Trophoblast cell (in vitro differentiated cells and primary cell): Measurements from ENCODE around the gene KDM2B.

Source experiments
- DNase-seq, 2 donors: peaks; one replicate each; pipeline ENCODE4 v3.0.0-alpha.2; 2016
- H2AFZ ChIP-seq: 2 replicates; pipeline ENCODE4 v1.6.1; 2013; ENCODE audit warnings: low read length, moderate library complexity, mild to moderate bottlenecking; ENCODE audit not compliant: insufficient read depth, poor library complexity
- H2AK5ac ChIP-seq: 2 replicates; pipeline ENCODE4 v1.6.1; 2013; ENCODE audit warnings: mild to moderate bottlenecking, low read length
- H2BK120ac ChIP-seq: 2 replicates; pipeline ENCODE4 v1.6.1; 2013; ENCODE audit warnings: low read length, mild to moderate bottlenecking, moderate library complexity; ENCODE audit not compliant: insufficient read depth, poor library complexity
- H2BK12ac ChIP-seq: 2 replicates; pipeline ENCODE4 v1.6.1; 2013; ENCODE audit warnings: mild to moderate bottlenecking, low read length, moderate library complexity
- H2BK5ac ChIP-seq: 2 replicates; pipeline ENCODE4 v1.6.1; 2013; ENCODE audit warnings: low read length, low read depth, moderate library complexity, mild to moderate bottlenecking; ENCODE audit not compliant: poor library complexity
- H3K14ac ChIP-seq: 2 replicates; pipeline ENCODE4 v1.6.1; 2013; ENCODE audit warnings: mild to moderate bottlenecking, low read length
- H3K18ac ChIP-seq: 2 replicates; pipeline ENCODE4 v1.6.1; 2013; ENCODE audit warnings: mild to moderate bottlenecking, low read length
- H3K23ac ChIP-seq: 2 replicates; pipeline ENCODE4 v1.6.1; 2013; ENCODE audit warnings: low read length
- H3K27ac ChIP-seq: 2 replicates; pipeline ENCODE4 v1.5.1; 2013; ENCODE audit warnings: low read depth, mild to moderate bottlenecking, inconsistent platforms, low read length, moderate library complexity
- H3K27me3 ChIP-seq: 2 replicates; pipeline ENCODE4 v1.6.1; 2013; ENCODE audit warnings: inconsistent platforms, mild to moderate bottlenecking, low read length, moderate library complexity; ENCODE audit not compliant: insufficient read depth
- H3K36me3 ChIP-seq, 2 experiments: 1 replicate in 1 of 2; 2 replicates in 1 of 2; pipeline ENCODE4 v1.6.1; 2013; ENCODE audit warnings: low read length in 2 of 2, mild to moderate bottlenecking in 2 of 2, moderate library complexity in 1 of 2; ENCODE audit not compliant: insufficient read depth in 2 of 2, control insufficient read depth in 1 of 2
- H3K4ac ChIP-seq: 2 replicates; pipeline ENCODE4 v1.6.1; 2013; ENCODE audit warnings: low read depth, mild to moderate bottlenecking, low read length, moderate library complexity
- H3K4me1 ChIP-seq, 2 experiments: 1 replicate in 1 of 2; 2 replicates in 1 of 2; pipeline ENCODE4 v1.6.1; 2013; ENCODE audit warnings: low read length in 2 of 2, mild to moderate bottlenecking in 2 of 2, moderate library complexity in 1 of 2; ENCODE audit not compliant: insufficient read depth in 2 of 2, control insufficient read depth in 1 of 2
- H3K4me2 ChIP-seq: 2 replicates; pipeline ENCODE4 v1.6.1; 2013; ENCODE audit warnings: inconsistent platforms, mild to moderate bottlenecking, low read length, moderate library complexity
- H3K4me3 ChIP-seq: 2 replicates; pipeline ENCODE4 v1.5.1; 2013; ENCODE audit warnings: mild to moderate bottlenecking, low read depth, low read length, inconsistent platforms
- H3K79me1 ChIP-seq: one replicate; pipeline ENCODE4 v1.6.1; 2013; ENCODE audit warnings: low read length
- H3K79me2 ChIP-seq: 2 replicates; pipeline ENCODE4 v1.6.1; 2013; ENCODE audit warnings: low read length, mild to moderate bottlenecking; ENCODE audit not compliant: control insufficient read depth, insufficient read depth, poor library complexity
- H3K9ac ChIP-seq: 2 replicates; pipeline ENCODE4 v1.6.1; 2013; ENCODE audit warnings: mild to moderate bottlenecking, low read length
- H3K9me3 ChIP-seq: 2 replicates; pipeline ENCODE4 v1.6.1; 2013; ENCODE audit warnings: low read depth, mild to moderate bottlenecking, control low read depth, inconsistent platforms, low read length; ENCODE audit not compliant: insufficient read depth
- H4K12ac ChIP-seq: 2 replicates; pipeline ENCODE4 v1.6.1; 2013; ENCODE audit warnings: low read depth, mild to moderate bottlenecking, low read length, moderate library complexity
- H4K8ac ChIP-seq: 2 replicates; pipeline ENCODE4 v1.6.1; 2013; ENCODE audit warnings: low read depth, mild to moderate bottlenecking, low read length, moderate library complexity
- H4K91ac ChIP-seq: one replicate; pipeline ENCODE4 v1.6.1; 2013; ENCODE audit warnings: low read depth, mild to moderate bottlenecking, low read length, moderate library complexity
- WGBS: extraction: QIAGEN DNeasy Blood & Tissue Kit; methylation state at CpG from one replicate; pipeline ENCODE4 v1.1.7; 2013; ENCODE audit warnings: missing lambda C conversion rate; ENCODE audit not compliant: insufficient read length, insufficient coverage; ENCODE audit errors: extremely low coverage; 5-methylcytosine and 5-hydroxymethylcytosine counted together

KDM2B gene

GRCh38 chr12:121440768-121441167 is 140.1 kb downstream of the KDM2B start:
- no peak overlapping the region for H3K4me2 ChIP-seq
- WGBS, result no CpG with 5 or more reads among the region's 15 CpGs

DNA sequence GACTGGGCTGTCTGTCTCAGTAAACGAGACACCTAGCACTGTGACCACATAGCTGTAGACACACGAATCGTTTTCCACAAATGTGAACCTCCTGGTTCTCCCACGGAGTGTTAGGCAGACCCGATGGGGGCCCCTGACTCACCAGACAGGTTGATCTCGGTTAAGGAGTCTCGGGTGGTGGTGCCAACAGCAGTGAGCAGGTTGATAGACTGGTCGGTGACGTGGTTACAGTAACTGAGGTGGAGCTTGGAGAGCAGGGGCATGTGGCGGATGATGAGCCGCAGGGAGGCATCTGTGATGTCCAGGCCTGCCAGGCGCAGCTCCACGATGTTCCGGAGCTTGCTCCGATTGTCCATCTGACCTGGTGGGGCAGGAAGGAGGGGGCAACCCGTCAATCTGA is 141.1 kb downstream of the KDM2B start:
- no peak overlapping the region for H2BK12ac ChIP-seq
- no peak overlapping the region for H3K27ac ChIP-seq
- H2AK5ac ChIP-seq, result no peak overlapping the region
- no peak overlapping the region for H4K8ac ChIP-seq
- H3K9me3 ChIP-seq, result no peaks in the 10 kb centered on the region
- H2AFZ ChIP-seq, result no peak overlapping the region
- no peak overlapping the region for H3K18ac ChIP-seq
- no peak overlapping the region for H3K4me3 ChIP-seq
- no peaks in the 10 kb centered on the region for H3K79me2 ChIP-seq
- no peak overlapping the region for H3K14ac ChIP-seq
- no peaks in the 10 kb centered on the region for H3K79me1 ChIP-seq
- no peaks in the 10 kb centered on the region for H3K27me3 ChIP-seq
- H4K12ac ChIP-seq, result no peak overlapping the region
- H3K4me1 ChIP-seq, result no peaks in the 10 kb centered on the region
- no peak overlapping the region for H4K91ac ChIP-seq
- H3K36me3 ChIP-seq, result peaks cover 56 to 68% of the 10 kb centered on the region in 2 experiments
- no peak for DNase-seq
- H3K9ac ChIP-seq, result no peak overlapping the region
- WGBS, result no CpG with 5 or more reads among the region's 16 CpGs
- no peak overlapping the region for H3K4me2 ChIP-seq
- no peak overlapping the region for H2BK5ac ChIP-seq
- no peak overlapping the region for H3K23ac ChIP-seq
- H3K4ac ChIP-seq, result no peak overlapping the region
- no peak overlapping the region for H2BK120ac ChIP-seq

More at GRCh38 chr12:121440768-121441167, 140.1 kb downstream of the KDM2B start:
- Histone ChIP-seq H3K14ac (no peak overlapping the region), H2BK120ac (no peak overlapping the region), H3K79me2 (no peaks in the 10 kb centered on the region), H2AFZ (no peak overlapping the region), H4K12ac (no peak overlapping the region), H4K8ac (no peak overlapping the region), H3K36me3 (peaks cover 57 to 68% of the 10 kb centered on the region in 2 experiments), H4K91ac (no peak overlapping the region), H3K9ac (no peak overlapping the region), H3K4ac (no peak overlapping the region), H3K27ac (no peak overlapping the region), H2BK5ac (no peak overlapping the region), H3K4me3 (no peak overlapping the region), H3K4me1 (peaks cover 4 to 5% of the 10 kb centered on the region in 2 experiments), H3K23ac (no peak overlapping the region), H2BK12ac (no peak overlapping the region), H3K27me3 (no peaks in the 10 kb centered on the region), H3K79me1 (no peaks in the 10 kb centered on the region), H2AK5ac (no peak overlapping the region), H3K18ac (no peak overlapping the region), H3K9me3 (no peaks in the 10 kb centered on the region)
- no peak for DNase-seq

- no peak overlapping the region for H4K8ac ChIP-seq
- H3K79me2 ChIP-seq, result no peaks in the 10 kb centered on the region
- no peak overlapping the region for H3K9ac ChIP-seq
- no peak overlapping the region for H3K4ac ChIP-seq
- DNase-seq, result no peak
- no peaks in the 10 kb centered on the region for H3K4me1 ChIP-seq
- no peak overlapping the region for H3K14ac ChIP-seq
- H2BK120ac ChIP-seq, result no peak overlapping the region
- no peak overlapping the region for H3K27ac ChIP-seq
- H2AFZ ChIP-seq, result no peak overlapping the region
- no peaks in the 10 kb centered on the region for H3K9me3 ChIP-seq
- H3K36me3 ChIP-seq, result peaks cover 59 to 67% of the 10 kb centered on the region in 2 experiments
- no peak overlapping the region for H3K18ac ChIP-seq
- no peak overlapping the region for H3K23ac ChIP-seq
- no peak overlapping the region for H4K12ac ChIP-seq
- no peak overlapping the region for H4K91ac ChIP-seq
- H2BK5ac ChIP-seq, result no peak overlapping the region
- H3K4me2 ChIP-seq, result no peak overlapping the region
- no peak overlapping the region for H2AK5ac ChIP-seq
- H2BK12ac ChIP-seq, result no peak overlapping the region
- no peaks in the 10 kb centered on the region for H3K27me3 ChIP-seq
- no peak overlapping the region for H3K4me3 ChIP-seq
- H3K79me1 ChIP-seq, result no peaks in the 10 kb centered on the region
- no CpG with 5 or more reads among the region's 12 CpGs for WGBS
These were observed 141.9 kb downstream of the KDM2B start for GRCh38 chr12:121438905-121439304.

DNA sequence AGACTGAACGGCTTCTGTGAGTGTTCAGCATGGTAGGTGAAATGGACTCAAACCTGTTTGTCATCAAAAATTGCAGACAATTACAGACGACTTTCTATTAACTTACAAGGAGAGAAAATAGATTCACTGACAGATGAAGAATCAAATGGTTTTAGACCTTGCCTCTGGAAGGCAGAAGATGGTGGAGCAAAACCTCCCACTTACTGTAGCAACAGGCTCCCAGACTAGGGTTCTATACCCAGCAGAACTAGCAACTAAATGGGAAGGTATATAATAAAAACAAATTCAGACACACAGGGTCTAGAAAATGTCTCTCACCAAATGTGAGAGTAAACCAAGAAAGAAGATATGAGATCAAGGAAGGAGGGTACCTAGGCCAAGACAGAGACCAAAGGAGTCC is 144.1 kb downstream of the KDM2B start:
- no peak for DNase-seq
- Histone ChIP-seq H4K91ac (no peak overlapping the region), H3K14ac (no peak overlapping the region), H2BK5ac (no peak overlapping the region), H4K8ac (no peak overlapping the region), H2AFZ (no peak overlapping the region), H4K12ac (no peak overlapping the region), H3K79me1 (no peaks in the 10 kb centered on the region), H3K27ac (no peak overlapping the region), H3K4ac (no peak overlapping the region), H3K9me3 (no peaks in the 10 kb centered on the region), H3K9ac (no peak overlapping the region), H2BK12ac (no peak overlapping the region), H3K4me2 (no peak overlapping the region), H3K18ac (no peak overlapping the region), H3K4me1 (no peaks in the 10 kb centered on the region), H3K36me3 (peaks cover 48 to 62% of the 10 kb centered on the region in 2 experiments), H3K79me2 (no peaks in the 10 kb centered on the region), H3K4me3 (no peak overlapping the region), H3K23ac (no peak overlapping the region), H2BK120ac (no peak overlapping the region), H3K27me3 (no peaks in the 10 kb centered on the region), H2AK5ac (no peak overlapping the region)
- WGBS, result no CpG with 5 or more reads among the region's 2 CpGs
